Keratinocyte (primary cell): ENCODE measurements around the gene CTNNA3. TPM values are rescaled to one million over a fixed set of nuclear protein-coding genes. Genes with fewer than 3 reads are reported as not detected.

Source experiments
- DNase-seq: peaks from one replicate; pipeline ENCODE4 v3.0.0-alpha.2; 2011; ENCODE audit warnings: low read depth, missing footprints, low spot score
- FAIRE-seq: peaks from 2 replicates; lab custom pipeline; 2011; peaks lifted over from hg19 to GRCh38; lab: Jason Lieb, UNC
- H2AFZ ChIP-seq: 2 replicates; pipeline ENCODE4 v1.6.0; 2012; ENCODE audit warnings: low read length, control low read depth, inconsistent platforms; ENCODE audit not compliant: control insufficient read depth
- H3K27ac ChIP-seq: 2 replicates; pipeline ENCODE4 v1.5.1; 2011; ENCODE audit warnings: low read length; ENCODE audit not compliant: control insufficient read depth, insufficient read depth
- H3K27me3 ChIP-seq: 3 replicates; pipeline ENCODE4 v1.6.0; 2011; ENCODE audit warnings: low read length; ENCODE audit not compliant: control insufficient read depth, insufficient read depth; ENCODE audit errors: extremely low read depth
- H3K36me3 ChIP-seq, 2 experiments: 2 replicates in 1 of 2; 3 replicates in 1 of 2; pipeline ENCODE4 v1.5.1; 2011; ENCODE audit warnings: low read length in 2 of 2, mild to moderate bottlenecking in 1 of 2; ENCODE audit not compliant: control insufficient read depth in 2 of 2, insufficient read depth in 2 of 2; ENCODE audit errors: extremely low read depth in 1 of 2
- H3K4me1 ChIP-seq: 3 replicates; pipeline ENCODE4 v1.5.1; 2011; ENCODE audit warnings: low read length; ENCODE audit not compliant: control insufficient read depth, insufficient read depth; ENCODE audit errors: extremely low read depth
- H3K4me2 ChIP-seq: 3 replicates; pipeline ENCODE4 v1.6.0; 2011; ENCODE audit warnings: low read depth, low read length; ENCODE audit not compliant: control insufficient read depth, insufficient read depth; ENCODE audit errors: extremely low read depth
- H3K4me3 ChIP-seq, 3 experiments: fragments of 200-600 bp in 1 of 3; sonication (generic) in 1 of 3; 2 replicates in 2 of 3; 3 replicates in 1 of 3; pipeline ENCODE4 v1.5.1; 2011 to 2016; ENCODE audit warnings: low read length in 3 of 3, mild to moderate bottlenecking in 3 of 3, control low read depth in 2 of 3, inconsistent platforms in 1 of 3, low read depth in 1 of 3, mixed read lengths in 1 of 3, mixed run types in 1 of 3, moderate library complexity in 1 of 3; ENCODE audit not compliant: control insufficient read depth in 2 of 3, insufficient read depth in 2 of 3; ENCODE audit errors: extremely low read depth in 1 of 3
- H3K79me2 ChIP-seq: 2 replicates; pipeline ENCODE4 v1.6.0; 2012; ENCODE audit warnings: low read length; ENCODE audit not compliant: control insufficient read depth, insufficient read depth
- H3K9ac ChIP-seq: 3 replicates; pipeline ENCODE4 v1.6.0; 2011; ENCODE audit warnings: low read length; ENCODE audit not compliant: control insufficient read depth, insufficient read depth; ENCODE audit errors: extremely low read depth
- H3K9me1 ChIP-seq: 3 replicates; pipeline ENCODE4 v1.6.0; 2011; ENCODE audit warnings: low read length; ENCODE audit not compliant: control insufficient read depth, insufficient read depth; ENCODE audit errors: extremely low read depth
- H3K9me3 ChIP-seq: 2 replicates; pipeline ENCODE4 v1.5.1; 2012; ENCODE audit warnings: low read depth, low read length; ENCODE audit not compliant: control insufficient read depth
- H4K20me1 ChIP-seq: 3 replicates; pipeline ENCODE4 v1.6.0; 2011; ENCODE audit warnings: low read length; ENCODE audit not compliant: control insufficient read depth, insufficient read depth; ENCODE audit errors: extremely low read depth
- CTCF ChIP-seq, 3 experiments: IDR thresholded peaks in 1 of 3; conservative IDR thresholded peaks in 1 of 3; optimal IDR thresholded peaks in 1 of 3; 2 replicates in 2 of 3; 3 replicates in 1 of 3; pipeline versions ENCODE3 to v1.5.1; 2011; ENCODE audit warnings: low read length in 3 of 3, mild to moderate bottlenecking in 3 of 3, moderate library complexity in 2 of 3, control low read depth in 1 of 3, inconsistent platforms in 1 of 3; ENCODE audit not compliant: insufficient read depth in 2 of 3; ENCODE audit errors: extremely low read depth in 1 of 3
- EZH2 ChIP-seq: IDR thresholded peaks from one replicate; pipeline ENCODE4 v1.6.1; 2012; ENCODE audit warnings: inconsistent platforms, mild to moderate bottlenecking, low read length, moderate library complexity
- dilution Hi-C: fragments of 300-500 bp; cut with MboI; formaldehyde crosslinking; loops from one replicate; pipeline ENCODE4 v1.7.0; 2020; ENCODE audit warnings: low sequenced_read_pairs; ENCODE audit not compliant: extremely low pct_ligation_motif_present
- polyA plus RNA-seq, 5 experiments: library from polyadenylated mRNA; depleted of rRNA in 3 of 5; stranded (reverse) in 3 of 5; stranded (forward) in 1 of 5; unstranded in 1 of 5; fragments of >200 nt; gene quantifications; 1 replicate in 1 of 5; 2 replicates in 3 of 5; 3 replicates in 1 of 5; pipeline versions ENCODE4 v1.2.1 to v1.2.3, GENCODE V29; 2011 to 2012; ENCODE audit warnings: missing spikeins in 2 of 5, low read depth in 1 of 5, low replicate concordance in 1 of 5

The CTNNA3 gene
- polyA plus RNA-seq, 1 donor (not counting 4 experiments of a cell fraction or from before 2014, with no cell fraction given) = 0.01 TPM

GRCh38 chr10:66501356-66501755, 1194.6 kb downstream of the CTNNA3 start:
- Histone ChIP-seq H3K4me3 (no peak overlapping the region), H3K9me3 (no peaks in the 10 kb centered on the region), H3K9me1 (no peaks in the 10 kb centered on the region), H3K4me1 (peaks cover 15% of the 10 kb centered on the region), H3K4me2 (no peak overlapping the region), H3K27me3 (no peaks in the 10 kb centered on the region), H4K20me1 (no peaks in the 10 kb centered on the region), H2AFZ (no peak overlapping the region), H3K9ac (no peak overlapping the region), H3K36me3 (no peaks in the 10 kb centered on the region), H3K27ac (no peak overlapping the region), H3K79me2 (no peaks in the 10 kb centered on the region)
- DNase-seq = no peak
- dilution Hi-C loops = no loop called here
- TF ChIP-seq CTCF (optimal IDR thresholded peaks at IDR 0.05 in 1 of 3, IDR thresholded peaks at IDR 0.05 in 1 of 3, conservative IDR thresholded peaks at IDR 0.05 in 1 of 3; ENCODE audit: extremely low read depth in 1 of 3, insufficient read depth in 2 of 3, low read length in 3 of 3) = no peak
- TF ChIP-seq EZH2 = no peak
- no peak for FAIRE-seq

DNA sequence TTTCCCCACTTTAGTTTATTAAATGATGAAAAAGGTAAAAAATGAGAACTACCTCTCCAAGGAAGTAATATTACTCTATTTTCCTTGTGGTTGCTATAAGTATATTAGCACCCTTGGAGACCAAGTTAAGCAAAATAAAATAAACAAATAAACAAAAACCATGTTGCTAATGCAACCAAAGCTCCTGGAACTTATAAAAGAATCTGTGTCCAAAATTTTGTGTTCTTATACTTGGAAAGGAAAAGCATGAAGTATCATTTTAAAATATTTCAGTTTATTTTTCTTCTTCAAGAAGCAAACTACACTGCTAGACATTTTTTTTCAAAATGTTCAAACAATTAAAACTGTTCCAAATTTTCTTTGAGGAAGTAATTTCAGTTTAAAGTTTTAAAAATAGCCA, 1212.0 kb downstream of the CTNNA3 start:
- TF ChIP-seq EZH2 (no peak), CTCF (optimal IDR thresholded peaks at IDR 0.05 in 1 of 3, IDR thresholded peaks at IDR 0.05 in 1 of 3, conservative IDR thresholded peaks at IDR 0.05 in 1 of 3; ENCODE audit: extremely low read depth in 1 of 3, insufficient read depth in 2 of 3, low read length in 3 of 3) (no peak)
- Histone ChIP-seq H3K9me1 (no peaks in the 10 kb centered on the region), H3K4me1 (no peaks in the 10 kb centered on the region), H3K4me3 (no peak overlapping the region), H3K4me2 (no peak overlapping the region), H4K20me1 (no peaks in the 10 kb centered on the region), H3K9me3 (no peaks in the 10 kb centered on the region), H3K36me3 (no peaks in the 10 kb centered on the region), H2AFZ (no peak overlapping the region), H3K27ac (no peak overlapping the region), H3K79me2 (no peaks in the 10 kb centered on the region), H3K27me3 (no peaks in the 10 kb centered on the region), H3K9ac (no peak overlapping the region)
- DNase-seq (no peak), FAIRE-seq (no peak)
- dilution Hi-C loops = no loop called here
